GM18499 (cell line): ENCODE data around the gene RAD51B.

Experiments
- ATAC-seq: cut with Tn5 transposase; IDR thresholded peaks from one replicate; pipeline ENCODE4 v1.9.1; 2021; ENCODE audit warnings: moderate number of reproducible peaks; ENCODE audit not compliant: insufficient read depth, unreplicated experiment

The RAD51B gene

GRCh38 chr14:68539241-68539737 lies 719.7 kb downstream of the RAD51B start:
- ATAC-seq, result no peak

- ATAC-seq, result no peak
Observed at GRCh38 chr14:68539789-68540188, 720.2 kb downstream of the RAD51B start.

GRCh38 chr14:68541178-68541896 lies 721.8 kb downstream of the RAD51B start:
- no peak for ATAC-seq

GRCh38 chr14:68542346-68542745 lies 722.8 kb downstream of the RAD51B start:
- no peak for ATAC-seq

- no peak for ATAC-seq
Observed at GRCh38 chr14:68543516-68543915, 723.9 kb downstream of the RAD51B start.

GRCh38 chr14:68544081-68544892 lies 724.7 kb downstream of the RAD51B start:
- no peak for ATAC-seq

- no peak for ATAC-seq
Observed at GRCh38 chr14:68546839-68547238, 727.3 kb downstream of the RAD51B start.

GRCh38 chr14:68547305-68548193 lies 728.0 kb downstream of the RAD51B start:
- no peak for ATAC-seq

- ATAC-seq, result no peak
Observed at GRCh38 chr14:68548194-68549076, 728.9 kb downstream of the RAD51B start.

- no peak for ATAC-seq
Observed at GRCh38 chr14:68550338-68550715, 730.7 kb downstream of the RAD51B start.

- no peak for ATAC-seq
Observed at GRCh38 chr14:68551045-68551683, 731.6 kb downstream of the RAD51B start.

- ATAC-seq, result no peak
Observed at GRCh38 chr14:68552075-68552474, 732.5 kb downstream of the RAD51B start.

- no peak for ATAC-seq
Observed at GRCh38 chr14:68552602-68553001, 733.0 kb downstream of the RAD51B start.

- no peak for ATAC-seq
Observed at GRCh38 chr14:68553311-68553710, 733.7 kb downstream of the RAD51B start.

- ATAC-seq, result no peak
Observed at GRCh38 chr14:68554231-68554630, 734.7 kb downstream of the RAD51B start.

GRCh38 chr14:68556253-68556652 lies 736.7 kb downstream of the RAD51B start:
- ATAC-seq, result no peak

GRCh38 chr14:68557648-68558047 lies 738.1 kb downstream of the RAD51B start:
- ATAC-seq, result no peak

GRCh38 chr14:68558096-68558495 lies 738.5 kb downstream of the RAD51B start:
- ATAC-seq, result no peak

- no peak for ATAC-seq
Observed at GRCh38 chr14:68559949-68560348, 740.4 kb downstream of the RAD51B start.
